Measurements from ENCODE around the gene PLAAT4. TPM values are rescaled to one million over a fixed set of nuclear protein-coding genes. Genes with fewer than 3 reads are reported as not detected.

The PLAAT4 gene
- total RNA-seq, 1 experiment from 2014 or later, result 2.9 TPM

DNA sequence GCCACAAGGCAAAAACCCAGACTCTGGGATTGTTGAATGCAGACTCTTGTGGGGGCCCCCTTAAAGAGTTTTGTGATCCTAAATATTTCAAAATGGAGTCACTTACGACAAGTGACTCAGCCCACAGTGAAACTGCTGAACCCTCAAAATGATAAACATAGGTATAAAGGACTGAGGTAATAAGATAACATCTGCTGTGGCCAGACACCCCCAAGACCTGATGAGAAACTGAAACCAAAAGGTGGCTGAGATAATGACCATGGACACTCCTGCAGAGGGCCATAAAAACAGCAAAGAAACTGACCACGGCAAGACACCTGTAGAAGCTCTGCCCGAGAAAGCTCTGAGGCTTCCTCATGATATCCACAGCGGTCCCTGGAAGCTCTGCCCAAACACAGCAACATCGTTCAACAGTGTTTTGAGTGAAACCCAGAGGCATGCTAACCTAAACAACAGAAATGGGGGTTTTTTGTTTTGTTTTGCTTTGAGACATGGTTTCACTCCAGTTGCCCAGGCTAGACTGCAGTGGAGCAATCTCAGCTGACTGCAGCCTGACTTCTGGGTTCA, 1.6 kb upstream of the PLAAT4 start:
- no peak overlapping the region for H3K27ac Mint-ChIP-seq

DNA sequence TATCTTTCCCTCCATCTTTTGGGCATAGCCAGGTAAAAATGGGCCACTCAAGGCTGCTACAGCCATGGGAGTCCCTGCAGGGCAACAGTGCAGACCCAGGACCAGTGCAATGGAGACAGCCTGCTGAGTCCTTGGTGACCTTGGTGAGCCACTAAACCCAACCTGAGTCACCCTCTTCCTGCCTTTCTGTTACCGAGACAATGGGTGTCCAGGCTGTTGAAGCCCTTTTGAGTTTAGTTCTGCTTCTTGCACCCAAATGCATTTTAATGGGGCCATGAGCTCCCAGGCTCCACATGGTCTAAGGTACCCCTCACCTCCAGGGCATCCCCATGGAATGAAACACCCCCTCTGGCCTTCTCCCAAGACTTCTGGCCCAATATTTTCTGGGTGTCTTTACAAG, 874 bp upstream of the PLAAT4 start:
- H3K4me3 Mint-ChIP-seq, result no peak overlapping the region

More for the DNA sequence above, 1.6 kb upstream of the PLAAT4 start:
- ChIA-PET CTCF (no interaction called here), POLR2A (no interaction called here)
- TF ChIP-seq, protein P1, sequence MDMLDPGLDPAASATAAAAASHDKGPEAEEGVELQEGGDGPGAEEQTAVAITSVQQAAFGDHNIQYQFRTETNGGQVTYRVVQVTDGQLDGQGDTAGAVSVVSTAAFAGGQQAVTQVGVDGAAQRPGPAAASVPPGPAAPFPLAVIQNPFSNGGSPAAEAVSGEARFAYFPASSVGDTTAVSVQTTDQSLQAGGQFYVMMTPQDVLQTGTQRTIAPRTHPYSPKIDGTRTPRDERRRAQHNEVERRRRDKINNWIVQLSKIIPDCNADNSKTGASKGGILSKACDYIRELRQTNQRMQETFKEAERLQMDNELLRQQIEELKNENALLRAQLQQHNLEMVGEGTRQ (CRISPR knock-in tag; IDR thresholded peaks at IDR 0.05), result no peak
- TF ChIP-seq, protein P2, sequence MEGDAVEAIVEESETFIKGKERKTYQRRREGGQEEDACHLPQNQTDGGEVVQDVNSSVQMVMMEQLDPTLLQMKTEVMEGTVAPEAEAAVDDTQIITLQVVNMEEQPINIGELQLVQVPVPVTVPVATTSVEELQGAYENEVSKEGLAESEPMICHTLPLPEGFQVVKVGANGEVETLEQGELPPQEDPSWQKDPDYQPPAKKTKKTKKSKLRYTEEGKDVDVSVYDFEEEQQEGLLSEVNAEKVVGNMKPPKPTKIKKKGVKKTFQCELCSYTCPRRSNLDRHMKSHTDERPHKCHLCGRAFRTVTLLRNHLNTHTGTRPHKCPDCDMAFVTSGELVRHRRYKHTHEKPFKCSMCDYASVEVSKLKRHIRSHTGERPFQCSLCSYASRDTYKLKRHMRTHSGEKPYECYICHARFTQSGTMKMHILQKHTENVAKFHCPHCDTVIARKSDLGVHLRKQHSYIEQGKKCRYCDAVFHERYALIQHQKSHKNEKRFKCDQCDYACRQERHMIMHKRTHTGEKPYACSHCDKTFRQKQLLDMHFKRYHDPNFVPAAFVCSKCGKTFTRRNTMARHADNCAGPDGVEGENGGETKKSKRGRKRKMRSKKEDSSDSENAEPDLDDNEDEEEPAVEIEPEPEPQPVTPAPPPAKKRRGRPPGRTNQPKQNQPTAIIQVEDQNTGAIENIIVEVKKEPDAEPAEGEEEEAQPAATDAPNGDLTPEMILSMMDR (IDR thresholded peaks at IDR 0.05), result no peak
- no peak for TF ChIP-seq GTF2I (CRISPR knock-in tag; conservative IDR thresholded peaks at IDR 0.05)
- TF ChIP-seq, protein P3, sequence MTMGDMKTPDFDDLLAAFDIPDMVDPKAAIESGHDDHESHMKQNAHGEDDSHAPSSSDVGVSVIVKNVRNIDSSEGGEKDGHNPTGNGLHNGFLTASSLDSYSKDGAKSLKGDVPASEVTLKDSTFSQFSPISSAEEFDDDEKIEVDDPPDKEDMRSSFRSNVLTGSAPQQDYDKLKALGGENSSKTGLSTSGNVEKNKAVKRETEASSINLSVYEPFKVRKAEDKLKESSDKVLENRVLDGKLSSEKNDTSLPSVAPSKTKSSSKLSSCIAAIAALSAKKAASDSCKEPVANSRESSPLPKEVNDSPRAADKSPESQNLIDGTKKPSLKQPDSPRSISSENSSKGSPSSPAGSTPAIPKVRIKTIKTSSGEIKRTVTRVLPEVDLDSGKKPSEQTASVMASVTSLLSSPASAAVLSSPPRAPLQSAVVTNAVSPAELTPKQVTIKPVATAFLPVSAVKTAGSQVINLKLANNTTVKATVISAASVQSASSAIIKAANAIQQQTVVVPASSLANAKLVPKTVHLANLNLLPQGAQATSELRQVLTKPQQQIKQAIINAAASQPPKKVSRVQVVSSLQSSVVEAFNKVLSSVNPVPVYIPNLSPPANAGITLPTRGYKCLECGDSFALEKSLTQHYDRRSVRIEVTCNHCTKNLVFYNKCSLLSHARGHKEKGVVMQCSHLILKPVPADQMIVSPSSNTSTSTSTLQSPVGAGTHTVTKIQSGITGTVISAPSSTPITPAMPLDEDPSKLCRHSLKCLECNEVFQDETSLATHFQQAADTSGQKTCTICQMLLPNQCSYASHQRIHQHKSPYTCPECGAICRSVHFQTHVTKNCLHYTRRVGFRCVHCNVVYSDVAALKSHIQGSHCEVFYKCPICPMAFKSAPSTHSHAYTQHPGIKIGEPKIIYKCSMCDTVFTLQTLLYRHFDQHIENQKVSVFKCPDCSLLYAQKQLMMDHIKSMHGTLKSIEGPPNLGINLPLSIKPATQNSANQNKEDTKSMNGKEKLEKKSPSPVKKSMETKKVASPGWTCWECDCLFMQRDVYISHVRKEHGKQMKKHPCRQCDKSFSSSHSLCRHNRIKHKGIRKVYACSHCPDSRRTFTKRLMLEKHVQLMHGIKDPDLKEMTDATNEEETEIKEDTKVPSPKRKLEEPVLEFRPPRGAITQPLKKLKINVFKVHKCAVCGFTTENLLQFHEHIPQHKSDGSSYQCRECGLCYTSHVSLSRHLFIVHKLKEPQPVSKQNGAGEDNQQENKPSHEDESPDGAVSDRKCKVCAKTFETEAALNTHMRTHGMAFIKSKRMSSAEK (CRISPR knock-in tag; IDR thresholded peaks at IDR 0.05; ENCODE audit: borderline replicate concordance), result no peak
- no peak for TF ChIP-seq JAZF1 (CRISPR knock-in tag; IDR thresholded peaks at IDR 0.05)
- TF ChIP-seq NFE2L1 (CRISPR knock-in tag; IDR thresholded peaks at IDR 0.05), result no peak
- H3K36me3 Mint-ChIP-seq, result no peaks in the 10 kb centered on the region
- H3K27me3 Mint-ChIP-seq (ENCODE audit: low read depth), result no peaks in the 10 kb centered on the region; the same call in 1 of the 2 replicates
- H3K4me3 Mint-ChIP-seq, result no peak overlapping the region
- no peak for DNase-seq (ENCODE audit: low spot score)
- H3K4me1 Mint-ChIP-seq, result peaks cover 51% of the 10 kb centered on the region
- no peaks in the 10 kb centered on the region for H3K9me3 Mint-ChIP-seq
- ATAC-seq, result no peak

DNA sequence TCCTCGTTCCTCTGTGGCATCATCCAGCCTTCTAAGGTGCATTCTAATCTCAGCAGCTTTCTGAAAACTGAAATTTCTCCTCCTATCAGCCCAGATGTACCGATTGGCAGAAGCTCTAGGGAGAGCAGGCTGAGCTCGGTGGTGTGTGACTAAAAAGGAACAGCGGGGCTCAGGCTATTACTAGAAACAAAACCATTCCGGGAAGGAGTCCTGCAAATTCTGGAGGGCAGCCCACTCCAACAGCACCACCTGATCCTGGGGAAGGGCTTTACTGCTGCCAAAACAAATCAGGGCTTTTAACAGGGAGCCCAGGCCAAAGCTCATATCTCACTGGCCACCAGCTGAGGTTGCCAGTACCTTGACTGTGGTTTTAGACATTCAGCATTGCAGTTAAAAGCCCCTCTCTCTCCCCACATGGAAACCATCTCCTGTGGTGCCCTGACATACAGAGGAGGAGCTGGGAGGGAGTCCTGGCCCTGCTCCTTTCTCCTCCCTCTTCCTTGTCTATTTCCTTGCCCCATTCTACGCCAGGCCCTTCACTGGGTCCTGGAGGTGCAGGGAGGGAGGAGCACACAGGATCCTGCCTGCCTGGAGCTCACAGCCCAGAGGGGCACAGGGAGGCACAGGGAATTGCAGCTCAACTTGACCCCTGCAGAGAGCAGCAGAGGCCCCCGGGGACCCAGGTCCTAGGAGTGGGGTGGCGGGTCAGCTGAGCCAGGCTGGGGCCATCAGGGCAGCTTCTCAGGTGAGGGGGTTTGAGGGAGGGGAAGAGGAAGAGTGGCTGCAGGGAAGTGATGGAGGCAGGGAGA, 889 bp downstream of the PLAAT4 start:
- ChIA-PET POLR2A (no interaction called here), CTCF (interaction anchor here (0.7 to 1.4 kb wide), 3 partner anchors 59 to 110 kb away, joined by 3 to 6 read pairs (median 5); no protein-coding TSS in a partner anchor)
- DNase-seq (ENCODE audit: low spot score) (no peak), ATAC-seq (peak; percentile 25)
- Mint-ChIP-seq H3K9me3 (no peaks in the 10 kb centered on the region), H3K36me3 (no peaks in the 10 kb centered on the region), H3K4me3 (no peak overlapping the region), H3K4me1 (peaks cover 36% of the 10 kb centered on the region), H3K27ac (no peak overlapping the region), H3K27me3 (ENCODE audit: low read depth) (no peaks in the 10 kb centered on the region; the same call in 1 of the 2 replicates)
- TF ChIP-seq ELF4 (CRISPR knock-in tag; IDR thresholded peaks at IDR 0.05; ENCODE audit: low read depth), result no peak
- TF ChIP-seq, protein P4, sequence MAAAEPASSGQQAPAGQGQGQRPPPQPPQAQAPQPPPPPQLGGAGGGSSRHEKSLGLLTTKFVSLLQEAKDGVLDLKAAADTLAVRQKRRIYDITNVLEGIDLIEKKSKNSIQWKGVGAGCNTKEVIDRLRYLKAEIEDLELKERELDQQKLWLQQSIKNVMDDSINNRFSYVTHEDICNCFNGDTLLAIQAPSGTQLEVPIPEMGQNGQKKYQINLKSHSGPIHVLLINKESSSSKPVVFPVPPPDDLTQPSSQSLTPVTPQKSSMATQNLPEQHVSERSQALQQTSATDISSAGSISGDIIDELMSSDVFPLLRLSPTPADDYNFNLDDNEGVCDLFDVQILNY (CRISPR knock-in tag; IDR thresholded peaks at IDR 0.05), result no peak
- no peak for TF ChIP-seq FOXK1 (CRISPR knock-in tag; IDR thresholded peaks at IDR 0.05)
- no peak for TF ChIP-seq GABPB1 (CRISPR knock-in tag; IDR thresholded peaks at IDR 0.05)
- TF ChIP-seq, protein P5, sequence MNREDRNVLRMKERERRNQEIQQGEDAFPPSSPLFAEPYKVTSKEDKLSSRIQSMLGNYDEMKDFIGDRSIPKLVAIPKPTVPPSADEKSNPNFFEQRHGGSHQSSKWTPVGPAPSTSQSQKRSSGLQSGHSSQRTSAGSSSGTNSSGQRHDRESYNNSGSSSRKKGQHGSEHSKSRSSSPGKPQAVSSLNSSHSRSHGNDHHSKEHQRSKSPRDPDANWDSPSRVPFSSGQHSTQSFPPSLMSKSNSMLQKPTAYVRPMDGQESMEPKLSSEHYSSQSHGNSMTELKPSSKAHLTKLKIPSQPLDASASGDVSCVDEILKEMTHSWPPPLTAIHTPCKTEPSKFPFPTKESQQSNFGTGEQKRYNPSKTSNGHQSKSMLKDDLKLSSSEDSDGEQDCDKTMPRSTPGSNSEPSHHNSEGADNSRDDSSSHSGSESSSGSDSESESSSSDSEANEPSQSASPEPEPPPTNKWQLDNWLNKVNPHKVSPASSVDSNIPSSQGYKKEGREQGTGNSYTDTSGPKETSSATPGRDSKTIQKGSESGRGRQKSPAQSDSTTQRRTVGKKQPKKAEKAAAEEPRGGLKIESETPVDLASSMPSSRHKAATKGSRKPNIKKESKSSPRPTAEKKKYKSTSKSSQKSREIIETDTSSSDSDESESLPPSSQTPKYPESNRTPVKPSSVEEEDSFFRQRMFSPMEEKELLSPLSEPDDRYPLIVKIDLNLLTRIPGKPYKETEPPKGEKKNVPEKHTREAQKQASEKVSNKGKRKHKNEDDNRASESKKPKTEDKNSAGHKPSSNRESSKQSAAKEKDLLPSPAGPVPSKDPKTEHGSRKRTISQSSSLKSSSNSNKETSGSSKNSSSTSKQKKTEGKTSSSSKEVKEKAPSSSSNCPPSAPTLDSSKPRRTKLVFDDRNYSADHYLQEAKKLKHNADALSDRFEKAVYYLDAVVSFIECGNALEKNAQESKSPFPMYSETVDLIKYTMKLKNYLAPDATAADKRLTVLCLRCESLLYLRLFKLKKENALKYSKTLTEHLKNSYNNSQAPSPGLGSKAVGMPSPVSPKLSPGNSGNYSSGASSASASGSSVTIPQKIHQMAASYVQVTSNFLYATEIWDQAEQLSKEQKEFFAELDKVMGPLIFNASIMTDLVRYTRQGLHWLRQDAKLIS (CRISPR knock-in tag; IDR thresholded peaks at IDR 0.05; ENCODE audit: borderline replicate concordance), result no peak

More for the DNA sequence above, 874 bp upstream of the PLAAT4 start:
- DNase-seq (ENCODE audit: low spot score) (no peak), ATAC-seq (no peak)
- H3K9me3 Mint-ChIP-seq, result no peaks in the 10 kb centered on the region
- H3K4me1 Mint-ChIP-seq, result peaks cover 48% of the 10 kb centered on the region
- H3K36me3 Mint-ChIP-seq, result no peaks in the 10 kb centered on the region
- ChIA-PET CTCF (no interaction called here), POLR2A (no interaction called here)
- TF ChIP-seq FOXJ3 (CRISPR knock-in tag; IDR thresholded peaks at IDR 0.05; ENCODE audit: borderline replicate concordance), result no peak
- TF ChIP-seq PRRX2 (CRISPR knock-in tag; IDR thresholded peaks at IDR 0.05), result no peak
- TF ChIP-seq, protein P6, sequence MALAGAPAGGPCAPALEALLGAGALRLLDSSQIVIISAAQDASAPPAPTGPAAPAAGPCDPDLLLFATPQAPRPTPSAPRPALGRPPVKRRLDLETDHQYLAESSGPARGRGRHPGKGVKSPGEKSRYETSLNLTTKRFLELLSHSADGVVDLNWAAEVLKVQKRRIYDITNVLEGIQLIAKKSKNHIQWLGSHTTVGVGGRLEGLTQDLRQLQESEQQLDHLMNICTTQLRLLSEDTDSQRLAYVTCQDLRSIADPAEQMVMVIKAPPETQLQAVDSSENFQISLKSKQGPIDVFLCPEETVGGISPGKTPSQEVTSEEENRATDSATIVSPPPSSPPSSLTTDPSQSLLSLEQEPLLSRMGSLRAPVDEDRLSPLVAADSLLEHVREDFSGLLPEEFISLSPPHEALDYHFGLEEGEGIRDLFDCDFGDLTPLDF (CRISPR knock-in tag; IDR thresholded peaks at IDR 0.05), result no peak
- TF ChIP-seq JUN (CRISPR knock-in tag; IDR thresholded peaks at IDR 0.05), result no peak
- TF ChIP-seq ZNF671 (CRISPR knock-in tag; IDR thresholded peaks at IDR 0.05), result no peak
- TF ChIP-seq, protein P7, sequence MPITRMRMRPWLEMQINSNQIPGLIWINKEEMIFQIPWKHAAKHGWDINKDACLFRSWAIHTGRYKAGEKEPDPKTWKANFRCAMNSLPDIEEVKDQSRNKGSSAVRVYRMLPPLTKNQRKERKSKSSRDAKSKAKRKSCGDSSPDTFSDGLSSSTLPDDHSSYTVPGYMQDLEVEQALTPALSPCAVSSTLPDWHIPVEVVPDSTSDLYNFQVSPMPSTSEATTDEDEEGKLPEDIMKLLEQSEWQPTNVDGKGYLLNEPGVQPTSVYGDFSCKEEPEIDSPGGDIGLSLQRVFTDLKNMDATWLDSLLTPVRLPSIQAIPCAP (CRISPR knock-in tag; IDR thresholded peaks at IDR 0.05), result no peak
- no peak for TF ChIP-seq NR3C1 (CRISPR knock-in tag; conservative IDR thresholded peaks at IDR 0.05; ENCODE audit: low read depth)
- H3K27me3 Mint-ChIP-seq (ENCODE audit: low read depth), result no peaks in the 10 kb centered on the region; the same call in 1 of the 2 replicates
- no peak overlapping the region for H3K27ac Mint-ChIP-seq
